HS-5 (cell line): Measurements from ENCODE around the gene SLC26A9.

Experiments used
- DNase-seq: peaks from one replicate; pipeline ENCODE4 v3.0.0-alpha.2; 2012; ENCODE audit warnings: low read depth

Gene SLC26A9

DNA sequence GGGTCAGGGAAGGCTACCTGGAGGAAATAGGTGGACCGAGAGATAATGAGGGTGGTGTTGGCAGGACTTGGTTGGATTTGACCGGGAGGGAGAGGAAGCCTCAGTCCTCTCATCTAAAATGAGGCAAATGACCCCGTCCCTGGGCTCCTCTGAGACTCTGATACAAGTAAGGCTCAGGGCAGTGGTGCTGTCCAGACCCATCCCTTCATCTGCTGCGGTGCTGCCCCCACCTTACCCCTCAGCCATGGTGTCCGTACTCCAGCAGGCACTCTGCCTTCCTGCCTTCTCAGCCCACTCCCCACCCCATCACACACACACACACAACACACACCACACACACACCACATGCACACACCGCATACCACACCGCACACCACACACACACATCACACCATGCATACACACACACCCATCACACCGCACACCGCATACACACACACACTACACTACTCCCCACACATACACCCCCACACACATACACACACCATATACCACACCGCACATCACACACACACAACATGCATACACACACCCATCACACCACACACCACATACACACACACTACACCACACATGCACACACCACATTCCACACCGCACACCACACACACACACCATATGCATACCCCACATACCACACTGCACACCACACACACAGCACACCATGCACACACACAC lies 29.4 kb upstream of the SLC26A9 start:
- no peak for DNase-seq

DNA sequence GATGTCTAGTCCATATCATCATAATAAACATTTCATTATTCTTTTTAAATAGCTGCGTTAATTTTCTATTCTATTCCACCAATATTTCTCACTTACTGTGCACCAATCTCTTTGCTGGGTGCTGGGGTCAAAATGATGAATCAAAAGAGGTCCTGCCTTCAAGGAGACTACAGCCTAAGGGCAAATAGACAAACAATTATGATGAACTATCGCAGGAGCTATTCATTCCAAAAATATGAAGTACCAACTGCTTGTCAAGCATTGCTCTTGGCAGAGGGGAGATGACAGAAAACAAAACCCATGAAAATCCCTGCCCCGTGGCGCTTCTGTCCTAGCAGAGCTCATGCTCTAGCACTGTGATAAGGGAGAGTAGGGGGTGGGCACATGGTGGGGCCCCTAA lies 28.8 kb upstream of the SLC26A9 start:
- DNase-seq: no peak

DNA sequence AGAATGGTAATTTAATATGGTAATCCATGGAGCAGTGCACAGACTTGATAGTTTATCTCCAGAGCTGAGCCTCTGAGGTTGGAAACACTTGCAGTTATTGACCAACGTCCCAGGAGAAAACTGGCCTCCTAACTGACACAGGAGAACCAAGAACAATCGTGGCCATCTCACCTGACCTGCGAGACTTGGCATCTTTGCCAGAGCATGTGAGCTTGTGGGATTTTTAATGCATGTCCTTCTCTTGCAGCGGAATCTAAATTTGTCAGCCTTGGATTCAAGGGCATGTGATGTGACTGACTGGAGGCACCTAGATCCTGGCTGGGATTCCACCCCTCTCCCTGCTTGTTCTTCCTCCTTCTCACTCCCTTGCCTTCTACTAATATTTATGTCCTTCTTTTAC lies 27.8 kb upstream of the SLC26A9 start:
- DNase-seq: no peak

DNA sequence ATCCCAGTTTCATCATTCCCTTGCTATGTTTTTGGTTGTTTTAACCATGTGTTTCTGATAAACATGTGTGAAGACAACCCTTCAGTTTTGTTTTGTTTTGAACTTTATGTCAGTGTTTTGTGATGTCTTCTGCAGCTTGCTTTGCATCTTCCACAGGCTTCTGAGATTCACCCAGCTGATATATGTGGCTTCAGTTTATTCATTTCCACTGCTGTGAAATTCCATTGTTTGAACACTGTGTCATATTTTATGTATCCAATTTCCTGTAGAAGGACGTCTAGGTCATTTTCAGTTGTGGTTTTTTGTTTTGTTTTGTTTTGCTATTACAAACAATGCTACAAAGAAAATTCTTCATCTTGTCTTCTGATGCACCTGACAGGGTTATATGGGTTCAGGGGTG lies 27.2 kb upstream of the SLC26A9 start:
- no peak for DNase-seq

DNA sequence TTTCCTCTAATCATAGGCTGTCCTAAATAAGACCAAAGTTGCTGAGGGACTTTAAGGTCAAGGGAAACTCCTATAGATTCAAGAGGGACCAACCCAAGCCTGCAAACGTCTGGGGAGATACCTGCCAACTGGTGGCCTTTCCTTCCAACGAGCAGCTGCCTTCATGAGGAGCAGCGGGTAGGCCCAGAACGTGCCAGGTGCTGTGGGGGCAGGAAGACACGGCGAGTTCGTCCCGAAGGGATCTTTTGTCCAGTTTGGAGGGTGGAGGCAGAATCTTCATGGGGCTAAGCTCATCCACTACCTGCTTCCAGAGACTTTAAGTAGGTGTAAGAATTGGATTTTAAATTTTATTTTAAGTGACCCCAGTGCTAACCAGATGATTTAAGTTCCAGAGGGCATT lies 26.0 kb upstream of the SLC26A9 start:
- no peak for DNase-seq

DNA sequence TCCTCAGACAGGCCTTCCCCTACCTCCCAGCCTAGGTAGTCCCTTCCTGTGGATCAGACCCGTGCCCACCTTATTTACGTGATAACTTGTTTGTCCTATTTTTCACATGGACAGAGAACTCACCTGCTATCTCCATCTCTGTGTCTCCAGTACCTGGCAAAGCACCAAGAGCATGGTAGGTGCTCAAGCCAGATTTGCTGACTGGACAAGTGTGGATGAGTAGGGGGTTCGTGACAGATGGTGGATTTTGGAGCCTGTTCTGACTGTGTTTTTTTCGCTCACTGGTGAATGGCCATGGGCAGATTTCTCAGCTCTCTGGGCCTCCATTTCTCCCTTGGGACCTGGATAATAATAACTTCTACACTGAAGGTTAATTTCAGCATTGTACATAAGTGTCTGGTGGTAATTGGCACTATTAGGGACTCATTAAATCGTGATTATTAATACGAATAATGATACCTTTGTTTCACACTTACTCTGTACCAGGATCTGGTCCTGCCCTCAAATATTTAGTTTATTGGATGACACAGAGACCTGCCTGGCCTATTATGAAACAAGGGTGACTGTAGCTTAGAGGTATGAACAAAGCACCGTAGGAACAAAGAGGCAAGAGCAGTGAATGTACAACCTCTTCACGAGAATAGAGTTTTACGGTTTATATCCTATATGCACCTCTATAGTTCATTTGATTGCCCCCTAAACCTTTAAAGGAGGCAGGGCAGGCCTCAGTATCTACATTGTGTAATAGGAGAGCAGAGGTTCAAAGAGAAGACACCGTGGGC lies 24.5 kb upstream of the SLC26A9 start:
- DNase-seq: no peak

DNA sequence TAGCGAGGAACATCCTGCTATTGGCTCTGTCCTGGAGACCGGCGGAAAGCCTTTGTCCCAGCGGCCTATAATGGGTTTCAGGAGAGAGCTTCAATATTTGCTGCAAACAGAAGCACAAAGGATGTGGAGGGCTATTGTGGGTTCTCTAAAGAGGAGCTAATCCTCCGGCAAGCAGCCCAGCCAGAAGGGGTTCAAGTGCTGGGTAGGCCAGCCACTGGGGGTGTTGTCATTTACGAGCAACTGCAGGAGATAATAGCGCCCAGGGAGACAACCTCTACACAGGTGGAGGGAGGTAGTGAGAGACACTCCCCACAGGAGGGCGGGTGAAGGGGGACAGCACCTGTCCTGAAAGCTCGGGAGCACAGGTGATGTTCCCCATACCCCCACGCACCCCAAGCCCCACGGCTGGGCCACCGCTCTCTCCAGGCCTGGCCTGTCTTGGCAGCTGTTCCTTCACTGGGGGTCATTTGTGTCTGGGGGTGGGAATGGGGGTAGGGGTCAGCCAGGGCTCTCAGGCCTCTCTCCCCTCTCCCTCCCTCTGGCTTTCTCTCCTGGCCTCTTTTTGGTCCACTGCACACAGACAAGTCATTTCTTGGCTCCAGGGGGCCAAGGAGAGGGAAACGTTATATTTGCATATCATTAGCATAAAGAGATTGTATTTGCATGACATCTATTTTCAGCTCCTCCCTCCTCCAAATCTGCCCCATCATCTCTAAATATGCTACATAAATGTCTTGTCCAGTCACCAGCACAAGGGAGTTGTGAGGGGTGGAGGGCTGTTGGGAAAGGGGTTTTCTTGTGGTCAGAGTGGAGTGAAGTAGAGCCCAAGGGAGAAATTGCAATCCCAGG lies 22.0 kb upstream of the SLC26A9 start:
- no peak for DNase-seq

DNA sequence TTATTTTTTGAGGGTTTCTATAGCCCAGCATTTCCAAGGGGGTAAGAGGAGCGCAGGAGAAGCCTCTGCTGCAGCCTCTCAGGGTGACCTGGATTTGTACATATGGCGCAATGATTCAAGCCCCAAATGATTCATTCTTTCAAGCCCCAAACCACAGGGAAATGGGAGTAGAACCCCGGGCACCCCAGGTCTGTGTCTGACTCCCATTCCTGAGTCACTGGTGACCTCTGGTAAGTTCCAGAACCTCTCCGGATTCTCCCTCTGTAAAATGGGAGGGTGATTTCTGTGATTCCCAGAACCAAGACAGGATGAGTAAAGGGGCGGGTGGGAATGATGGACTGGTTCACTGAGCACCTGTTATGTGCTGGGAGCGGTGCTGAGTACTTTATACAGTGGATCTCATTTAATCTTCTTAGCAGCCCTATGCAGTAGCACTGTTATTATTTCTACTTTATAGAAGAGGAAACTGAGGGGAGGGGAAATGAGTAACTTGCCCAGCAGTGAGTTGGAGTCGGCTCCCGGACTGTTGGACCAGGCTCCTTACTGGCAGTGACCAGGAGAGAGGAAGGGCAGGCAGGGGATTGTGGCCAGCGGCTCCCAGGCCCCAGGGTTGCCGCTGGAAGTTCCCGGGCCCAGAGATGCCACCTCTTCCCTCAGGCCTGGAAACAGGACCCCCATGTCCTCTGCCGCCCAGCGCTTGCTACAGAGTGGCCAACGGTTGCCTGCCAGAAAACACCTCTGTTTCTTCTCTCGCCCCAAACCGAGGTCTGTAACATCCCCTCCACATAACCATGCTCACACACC lies 20.3 kb upstream of the SLC26A9 start:
- peak; percentile 86 for DNase-seq

DNA sequence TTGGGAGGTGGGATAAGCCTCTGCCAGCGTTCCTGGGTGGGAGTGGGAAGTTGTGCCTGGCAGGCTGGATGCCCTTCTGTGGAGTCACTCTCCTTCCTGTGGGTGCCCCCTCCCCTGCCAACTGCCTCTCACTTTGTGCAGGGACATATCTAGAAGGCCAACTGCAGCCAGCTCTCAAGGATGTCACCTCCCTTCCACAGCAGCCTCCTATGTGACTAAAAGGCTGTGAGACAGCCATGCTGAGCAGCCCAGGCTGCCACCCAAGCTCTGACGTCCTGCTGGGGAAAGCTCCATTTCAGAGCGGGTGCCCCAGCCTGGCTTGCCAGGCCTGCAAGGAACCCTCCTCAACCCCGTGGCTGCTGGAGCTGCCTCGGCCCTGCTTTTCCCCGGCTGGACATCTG lies 19.6 kb upstream of the SLC26A9 start:
- DNase-seq: no peak

DNA sequence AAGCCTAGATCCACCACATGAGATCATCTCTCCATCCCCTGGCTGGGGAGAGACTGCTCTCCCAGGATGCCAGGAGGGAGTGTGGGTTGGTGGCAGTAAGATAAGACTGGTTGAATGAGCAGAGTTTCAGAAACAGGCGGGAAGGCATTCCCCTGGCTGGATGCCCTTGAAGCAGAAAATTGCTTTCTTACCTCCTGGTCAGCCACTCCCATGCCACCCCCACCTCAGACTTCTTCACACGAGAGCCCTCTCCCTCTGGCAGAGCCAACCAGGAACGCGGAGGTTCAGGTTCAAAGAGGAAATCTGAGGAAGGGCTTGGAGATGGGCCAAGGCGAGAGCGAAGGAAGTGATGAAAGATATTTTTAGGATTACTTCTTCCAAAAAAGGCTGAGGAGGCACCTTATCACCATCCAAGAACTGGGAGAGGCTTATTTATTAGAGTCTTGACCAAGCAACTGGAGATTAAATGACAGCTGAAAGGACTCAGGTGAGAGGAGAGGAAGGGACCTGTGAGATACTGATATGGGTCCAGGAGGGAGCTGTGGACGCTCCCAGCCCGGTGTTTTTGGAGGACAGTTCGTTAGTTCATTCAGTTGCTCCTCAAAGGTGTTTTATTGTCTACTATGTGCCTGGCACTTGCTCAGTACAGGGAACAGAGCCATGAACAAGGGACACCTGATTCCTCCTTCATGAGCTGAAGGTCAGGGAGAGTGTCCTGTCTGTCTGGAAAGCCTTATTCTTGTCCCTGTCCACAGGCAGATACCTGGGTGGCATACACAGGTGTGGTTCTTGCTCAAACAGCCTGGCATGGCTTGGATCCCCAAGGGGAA lies 18.9 kb upstream of the SLC26A9 start:
- DNase-seq: no peak

DNA sequence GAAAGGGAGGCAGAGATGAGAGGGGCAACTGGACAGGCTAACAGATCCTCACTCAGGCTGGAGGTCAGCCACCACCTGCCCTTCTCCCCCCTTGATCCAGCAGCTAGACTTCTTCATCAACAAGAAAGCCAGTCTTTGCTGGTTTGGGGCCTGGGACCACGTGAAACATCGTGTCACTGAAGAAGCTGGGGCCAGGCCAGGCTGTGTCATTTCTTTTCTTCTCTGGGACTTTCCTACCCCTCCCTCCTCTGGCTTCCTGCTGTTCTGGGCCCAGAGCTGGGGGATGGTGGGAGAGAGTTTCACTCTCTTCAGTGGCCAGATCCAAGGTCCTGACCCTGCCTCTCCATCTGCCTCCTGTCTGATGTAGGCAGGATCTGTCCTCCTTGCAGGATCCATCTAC lies 18.1 kb upstream of the SLC26A9 start:
- DNase-seq: no peak

DNA sequence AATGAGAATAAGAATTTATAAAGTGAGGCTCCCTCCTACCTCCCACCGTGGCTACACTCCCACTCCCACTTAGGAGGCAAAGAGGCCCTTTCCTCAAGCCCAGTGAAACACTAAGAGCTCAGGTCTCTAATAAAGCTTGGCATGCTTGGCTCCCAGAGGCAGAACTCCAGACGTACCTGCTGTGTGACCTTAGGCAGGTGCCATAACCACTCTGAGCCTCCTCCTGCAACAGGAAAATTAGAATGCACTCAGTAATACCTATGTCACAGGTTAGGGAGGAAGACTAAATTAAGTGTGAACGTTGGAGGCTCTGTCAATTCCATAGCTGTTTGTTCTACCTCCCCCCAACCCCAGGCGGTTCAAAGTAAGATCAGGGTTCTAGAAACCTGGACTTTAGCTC lies 16.5 kb upstream of the SLC26A9 start:
- no peak for DNase-seq

DNA sequence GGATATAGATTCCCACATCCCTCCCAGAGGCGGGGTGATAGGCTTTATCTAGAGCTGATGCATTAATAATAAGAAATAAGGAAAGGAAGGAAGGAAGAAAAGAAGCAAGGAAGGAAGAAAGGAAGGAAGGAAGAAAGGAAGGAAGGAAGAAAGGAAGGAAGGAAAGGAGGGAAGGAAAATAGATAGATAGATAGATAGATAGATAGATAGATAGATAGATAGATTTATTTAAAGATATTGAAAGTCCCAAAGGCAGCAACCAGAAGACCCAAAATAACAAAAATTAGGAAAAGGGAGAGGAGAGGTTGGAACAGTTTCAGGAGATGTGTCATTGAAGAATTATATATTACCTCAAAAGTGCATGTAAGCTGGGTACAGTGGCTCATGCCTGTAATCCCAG lies 12.2 kb upstream of the SLC26A9 start:
- no peak for DNase-seq

DNA sequence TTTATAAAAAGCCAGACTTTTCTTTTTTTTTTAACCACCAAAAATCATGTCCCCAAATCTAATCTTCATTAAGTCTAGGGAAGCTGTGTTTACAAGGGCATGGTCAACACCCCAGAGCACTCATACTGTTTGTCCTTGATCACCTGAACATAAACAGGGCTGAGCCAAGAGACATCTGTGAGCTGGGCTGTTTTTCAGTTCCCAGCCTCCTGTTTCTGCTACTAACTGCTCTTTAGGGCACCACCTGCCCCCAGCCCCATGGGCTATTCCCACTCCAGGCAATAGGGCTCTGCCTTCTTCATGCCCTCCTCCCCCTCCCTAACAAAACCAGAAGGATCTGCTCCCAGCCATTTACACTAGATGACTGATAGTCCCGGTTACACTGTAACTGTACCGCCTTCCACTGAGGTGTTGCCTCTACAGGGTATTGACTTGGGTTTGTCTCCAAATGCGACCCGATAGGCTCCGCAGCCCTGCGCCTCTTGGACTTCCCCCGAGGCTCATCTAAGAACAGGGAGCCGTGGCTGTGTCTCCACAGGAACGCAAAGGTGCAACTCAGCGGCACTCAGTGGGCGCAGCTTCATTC lies 11.7 kb upstream of the SLC26A9 start:
- no peak for DNase-seq

DNA sequence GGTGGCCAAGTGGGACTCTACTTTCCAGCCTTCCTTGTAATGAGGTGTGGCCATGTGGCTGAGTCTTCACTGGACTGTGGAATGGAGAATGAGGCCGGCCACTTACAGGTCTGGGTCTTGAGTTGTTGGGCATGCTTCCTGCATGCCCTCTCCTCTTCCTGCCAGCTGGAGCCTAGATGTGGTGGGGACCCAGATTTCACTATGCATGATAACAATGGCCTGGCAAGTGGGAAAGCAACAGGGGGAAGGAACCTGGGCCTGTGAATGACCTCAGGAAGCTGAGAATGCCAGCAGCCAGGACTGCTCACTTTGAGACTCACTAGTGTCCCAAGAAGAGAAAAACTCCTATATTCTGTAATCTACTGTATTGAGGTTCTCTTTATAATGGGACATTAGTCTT lies 8.5 kb upstream of the SLC26A9 start:
- DNase-seq: no peak

DNA sequence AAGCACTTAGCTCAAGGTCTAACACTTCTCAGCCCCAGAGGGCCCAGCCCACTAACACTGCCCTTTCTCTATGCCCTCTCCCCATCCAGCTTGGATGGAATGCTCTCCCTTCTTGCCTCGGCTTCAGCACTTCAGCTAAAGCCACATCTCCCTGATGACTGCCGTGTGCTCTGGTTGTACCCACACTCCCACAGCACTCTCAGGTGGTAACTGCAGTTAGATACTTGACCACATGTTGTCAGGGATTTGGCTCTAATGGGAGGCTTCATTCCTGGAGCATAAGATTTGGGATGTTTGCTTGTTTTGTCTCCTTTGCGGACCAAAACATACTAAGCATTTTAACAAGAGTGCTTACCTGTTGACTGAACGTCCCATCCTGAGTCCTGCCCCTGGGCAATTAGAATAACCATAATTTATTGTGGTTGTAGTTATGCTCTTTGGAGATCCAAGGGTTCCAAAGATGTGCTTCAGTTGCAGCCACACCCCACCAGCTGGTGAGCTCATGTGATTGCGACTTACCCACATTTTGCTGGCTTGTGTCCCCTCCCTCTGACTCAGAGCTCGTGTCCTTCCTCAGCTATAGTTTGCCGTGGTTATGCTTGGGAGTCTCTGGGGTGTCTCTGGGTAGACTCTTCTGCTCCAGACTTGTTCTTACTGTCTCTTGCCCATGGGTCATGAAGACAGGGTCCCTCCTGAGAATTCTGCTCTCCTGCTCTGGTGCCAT lies 7.7 kb upstream of the SLC26A9 start:
- no peak for DNase-seq

DNA sequence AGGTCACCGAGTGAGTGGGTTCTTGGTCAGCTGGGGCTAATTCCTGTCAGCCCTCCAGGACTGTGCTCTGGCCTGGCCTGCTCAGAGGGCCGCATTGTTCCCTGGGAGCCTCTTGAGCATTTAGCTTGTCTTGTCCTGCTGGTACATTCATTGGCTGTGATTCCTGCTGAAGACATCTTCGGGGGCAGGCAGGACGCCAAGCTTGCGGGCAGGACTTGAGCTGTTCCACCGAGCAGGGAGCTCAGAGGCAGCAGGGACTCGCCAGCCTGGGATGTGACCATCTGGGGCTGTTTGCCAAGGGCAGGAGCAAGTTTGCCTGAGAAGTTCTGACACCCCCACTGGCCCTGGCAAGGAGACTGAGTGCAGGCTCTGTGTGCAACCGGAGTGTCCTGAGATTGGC lies 7.0 kb upstream of the SLC26A9 start:
- DNase-seq: no peak

DNA sequence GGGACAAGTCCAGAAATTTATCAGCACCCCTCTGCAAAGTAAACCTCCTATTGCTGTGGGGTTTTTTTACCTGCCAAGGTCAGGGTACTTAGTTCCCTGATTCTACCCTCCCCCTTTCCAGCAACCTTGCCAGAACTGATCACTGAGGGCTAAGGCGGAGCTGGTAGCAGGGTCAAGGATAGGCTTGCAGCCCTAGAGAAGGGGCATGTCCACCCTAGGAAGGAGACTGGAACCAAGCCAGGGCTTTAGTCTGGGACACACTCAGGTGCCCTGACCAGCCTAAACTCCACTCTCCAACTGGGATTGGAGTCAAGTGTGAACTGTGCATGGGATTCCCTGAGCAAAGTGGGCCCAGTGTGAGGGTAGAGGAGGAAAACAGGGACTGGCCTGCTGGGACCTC lies 6.5 kb upstream of the SLC26A9 start:
- DNase-seq: no peak

DNA sequence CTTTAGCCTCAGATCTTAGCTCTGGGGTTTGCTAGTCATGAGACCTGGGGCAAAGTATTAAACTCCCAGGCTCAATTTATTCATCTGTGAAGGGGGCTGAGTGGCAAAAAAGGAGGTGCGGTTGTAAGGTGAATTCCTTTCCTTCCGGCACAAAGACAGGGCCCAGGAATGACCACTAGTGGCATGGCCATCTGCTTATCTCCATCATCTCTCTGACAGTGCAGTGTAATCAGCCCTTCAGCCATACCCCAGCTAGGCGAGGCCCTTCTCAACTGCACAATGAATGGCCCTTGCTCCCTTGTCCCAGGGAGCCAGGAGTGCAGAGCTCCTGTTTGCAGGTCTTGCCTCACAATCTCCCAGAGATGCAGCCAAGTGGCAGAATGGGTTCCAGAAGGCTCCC lies 5.6 kb upstream of the SLC26A9 start:
- DNase-seq: no peak

DNA sequence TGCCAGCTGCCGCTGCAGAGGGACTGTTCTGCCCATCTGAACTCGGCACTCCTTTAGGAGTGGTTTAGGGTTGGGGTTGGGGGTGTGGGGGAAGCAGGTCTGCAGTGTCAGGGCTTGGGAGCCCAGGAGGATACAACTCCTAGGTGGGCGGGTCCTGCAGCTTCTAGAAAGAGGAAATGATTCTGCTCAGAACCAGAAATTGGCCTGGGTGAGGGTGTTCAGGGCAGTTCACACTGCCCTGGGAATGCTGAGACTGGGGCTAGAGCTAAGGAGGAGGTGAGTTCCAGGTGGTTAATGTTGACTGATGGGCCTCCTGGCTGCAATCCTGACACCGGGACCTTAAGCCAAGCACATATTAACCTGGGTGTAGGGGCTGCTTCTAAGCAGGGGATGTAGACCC lies 4.8 kb upstream of the SLC26A9 start:
- DNase-seq: no peak
